Measurements from ENCODE around the gene NDUFB3. TPM values are rescaled to one million over a fixed set of nuclear protein-coding genes. Genes with fewer than 3 reads are reported as not detected.
"Not testable (repeated sequence)": the region's sequence is repeated elsewhere in the genome, so short reads cannot be mapped to it uniquely, and the experiment has no call there.

NDUFB3 gene
- total and polyA plus RNA-seq, 2 donors (not counting 1 experiment from before 2014, with no cell fraction given) = 13.0 to 44.7 TPM

- Histone ChIP-seq H3K27ac (ENCODE audit: low read length in 2 of 2) (no peak overlapping the region), H3K27me3 (replicated peaks in 1 of 4; ENCODE audit: control extremely low read depth in 1 of 4, control insufficient read depth in 3 of 4, insufficient read depth in 4 of 4, low read length in 3 of 4) (no peaks in the 10 kb centered on the region), H3K36me3 (replicated peaks in 1 of 2; ENCODE audit: control extremely low read depth in 1 of 2, control insufficient read depth in 1 of 2, extremely low read depth in 1 of 2, insufficient read depth in 2 of 2, low read length in 1 of 2) (peaks cover 5 to 17% of the 10 kb centered on the region in 2 experiments), H4K20me1 (ENCODE audit: control insufficient read depth, insufficient read depth, low read length, poor library complexity, severe bottlenecking) (peaks cover 14% of the 10 kb centered on the region), H3K9ac (ENCODE audit: low read length) (no peak overlapping the region), H2AFZ (ENCODE audit: insufficient read depth, low read depth, low read length, poor library complexity, severe bottlenecking) (no peak overlapping the region), H3K4me1 (ENCODE audit: control insufficient read depth in 2 of 2, insufficient read depth in 2 of 2, low read length in 2 of 2) (peaks cover 0 to 4% of the 10 kb centered on the region in 2 donors), H3K9me3 (ENCODE audit: control extremely low read depth in 1 of 3, control insufficient read depth in 2 of 3, insufficient read depth in 1 of 3, low read length in 2 of 3) (no peaks in the 10 kb centered on the region), H3K79me2 (ENCODE audit: control insufficient read depth, insufficient read depth, low read length) (peaks cover 92% of the 10 kb centered on the region), H3K4me2 (replicated peaks; ENCODE audit: low read depth, low read length, poor library complexity, severe bottlenecking) (no peak overlapping the region), H3K4me3 (ENCODE audit: control extremely low read depth in 1 of 5, extremely low read depth in 1 of 5, insufficient read depth in 1 of 5, low read depth in 2 of 5, low read length in 4 of 5) (no peak overlapping the region)
- TF ChIP-seq EZH2 (IDR thresholded peaks at IDR 0.05; ENCODE audit: borderline replicate concordance, insufficient read depth, low read depth, low read length, poor library complexity, severe bottlenecking) (no peak), CTCF (IDR thresholded peaks at IDR 0.05) (no peak)
- H3K9me3 Mint-ChIP-seq (ENCODE audit: insufficient read depth) = no peaks in the 10 kb centered on the region
- no peak for ATAC-seq (ENCODE audit: low read depth)
- H3K27me3 Mint-ChIP-seq = no peaks in the 10 kb centered on the region
- H3K4me3 Mint-ChIP-seq = no peak overlapping the region
- intact Hi-C loops (cut with micrococcal nuclease) = no loop called here
- WGBS (ENCODE audit: insufficient coverage) = 100% methylated on average over 1 of the region's 1 CpG
- ChIA-PET POLR2A (no interaction called here), CTCF (interaction anchor here (1.2 to 2.1 kb wide), 2 partner anchors 10 to 119 kb away, joined by 3 to 9 read pairs; no protein-coding TSS in a partner anchor)
- peaks cover 17% of the 10 kb centered on the region for H3K4me1 Mint-ChIP-seq
- H3K27ac Mint-ChIP-seq = no peak overlapping the region
- DNase-seq = no peak
These were observed 12.9 kb upstream of the NDUFB3 start for GRCh38 chr2:201058914-201059313.

GRCh38 chr2:201059961-201060755 is 11.6 kb upstream of the NDUFB3 start:
- ChIA-PET POLR2A (no interaction called here), CTCF (interaction anchor here (0.7 to 0.9 kb wide), 3 partner anchors 57 to 139 kb away, joined by 3 to 5 read pairs (median 4); no protein-coding TSS in a partner anchor)
- Histone ChIP-seq H3K9ac (ENCODE audit: low read length) (no peak overlapping the region), H4K20me1 (ENCODE audit: control insufficient read depth, insufficient read depth, low read length, poor library complexity, severe bottlenecking) (peaks cover 14% of the 10 kb centered on the region), H3K4me1 (ENCODE audit: control insufficient read depth in 2 of 2, insufficient read depth in 2 of 2, low read length in 2 of 2) (peaks cover 0 to 4% of the 10 kb centered on the region in 2 donors), H3K4me3 (ENCODE audit: control extremely low read depth in 1 of 5, extremely low read depth in 1 of 5, insufficient read depth in 1 of 5, low read depth in 2 of 5, low read length in 4 of 5) (no peak overlapping the region), H3K27ac (ENCODE audit: low read length in 2 of 2) (no peak overlapping the region), H2AFZ (ENCODE audit: insufficient read depth, low read depth, low read length, poor library complexity, severe bottlenecking) (no peak overlapping the region), H3K36me3 (replicated peaks in 1 of 2; ENCODE audit: control extremely low read depth in 1 of 2, control insufficient read depth in 1 of 2, extremely low read depth in 1 of 2, insufficient read depth in 2 of 2, low read length in 1 of 2) (peaks cover 2 to 17% of the 10 kb centered on the region in 2 experiments), H3K27me3 (replicated peaks in 1 of 4; ENCODE audit: control extremely low read depth in 1 of 4, control insufficient read depth in 3 of 4, insufficient read depth in 4 of 4, low read length in 3 of 4) (no peaks in the 10 kb centered on the region), H3K9me3 (ENCODE audit: control extremely low read depth in 1 of 3, control insufficient read depth in 2 of 3, insufficient read depth in 1 of 3, low read length in 2 of 3) (no peaks in the 10 kb centered on the region), H3K79me2 (ENCODE audit: control insufficient read depth, insufficient read depth, low read length) (peaks cover 86% of the 10 kb centered on the region), H3K4me2 (replicated peaks; ENCODE audit: low read depth, low read length, poor library complexity, severe bottlenecking) (no peak overlapping the region)
- WGBS (ENCODE audit: insufficient coverage) = 100% methylated on average over 2 of the region's 10 CpGs
- ATAC-seq (ENCODE audit: low read depth) (no peak), DNase-seq (no peak)
- TF ChIP-seq CTCF (IDR thresholded peaks at IDR 0.05) = no peak
- TF ChIP-seq EZH2 (IDR thresholded peaks at IDR 0.05; ENCODE audit: borderline replicate concordance, insufficient read depth, low read depth, low read length, poor library complexity, severe bottlenecking) = no peak
- no peak overlapping the region for H3K27ac Mint-ChIP-seq
- H3K4me3 Mint-ChIP-seq = no peak overlapping the region
- peaks cover 20% of the 10 kb centered on the region for H3K4me1 Mint-ChIP-seq
- H3K9me3 Mint-ChIP-seq (ENCODE audit: insufficient read depth) = no peaks in the 10 kb centered on the region
- intact Hi-C loops (cut with micrococcal nuclease) = no loop called here
- H3K27me3 Mint-ChIP-seq = no peaks in the 10 kb centered on the region

GRCh38 chr2:201063516-201063915 is 8.3 kb upstream of the NDUFB3 start:
- H3K4me1 ChIP-seq (ENCODE audit: control insufficient read depth in 2 of 2, insufficient read depth in 2 of 2, low read length in 2 of 2); DNase-seq; H3K27me3 ChIP-seq (replicated peaks in 1 of 4; ENCODE audit: control extremely low read depth in 1 of 4, control insufficient read depth in 3 of 4, insufficient read depth in 4 of 4, low read length in 3 of 4); intact Hi-C loops (cut with micrococcal nuclease); POLR2A ChIA-PET; H4K20me1 ChIP-seq (ENCODE audit: control insufficient read depth, insufficient read depth, low read length, poor library complexity, severe bottlenecking); ATAC-seq (ENCODE audit: low read depth); H3K27ac ChIP-seq (ENCODE audit: low read length in 2 of 2); H3K4me2 ChIP-seq (replicated peaks; ENCODE audit: low read depth, low read length, poor library complexity, severe bottlenecking); H3K9ac ChIP-seq (ENCODE audit: low read length); H3K9me3 ChIP-seq (ENCODE audit: control extremely low read depth in 1 of 3, control insufficient read depth in 2 of 3, insufficient read depth in 1 of 3, low read length in 2 of 3); H3K4me3 Mint-ChIP-seq; H3K9me3 Mint-ChIP-seq (ENCODE audit: insufficient read depth); H2AFZ ChIP-seq (ENCODE audit: insufficient read depth, low read depth, low read length, poor library complexity, severe bottlenecking); H3K4me3 ChIP-seq (ENCODE audit: control extremely low read depth in 1 of 5, extremely low read depth in 1 of 5, insufficient read depth in 1 of 5, low read depth in 2 of 5, low read length in 4 of 5); H3K27me3 Mint-ChIP-seq: not testable (repeated sequence)
- Histone ChIP-seq H3K36me3 (replicated peaks in 1 of 2; ENCODE audit: control extremely low read depth in 1 of 2, control insufficient read depth in 1 of 2, extremely low read depth in 1 of 2, insufficient read depth in 2 of 2, low read length in 1 of 2) (peaks cover 4 to 13% of the 10 kb centered on the region in 2 experiments), H3K79me2 (ENCODE audit: control insufficient read depth, insufficient read depth, low read length) (peaks cover 89% of the 10 kb centered on the region)
- CTCF ChIA-PET = interaction anchor here (1.6 kb wide), 1 partner anchor 101 kb away, joined by 3 read pairs; no protein-coding TSS in a partner anchor
- WGBS (ENCODE audit: insufficient coverage) = 88% methylated on average over 4 of the region's 5 CpGs
- H3K4me1 Mint-ChIP-seq = peaks cover 25% of the 10 kb centered on the region
- H3K27ac Mint-ChIP-seq = peak overlapping the region; percentile 4
